COLO668 (cell line): ENCODE measurements around the gene FAP.

Experiments used
- DNase-seq: peaks from one replicate; lab custom pipeline; 2025; ENCODE audit not compliant: unreplicated experiment; lab: John Stamatoyannopoulos, UW

Gene FAP

DNA sequence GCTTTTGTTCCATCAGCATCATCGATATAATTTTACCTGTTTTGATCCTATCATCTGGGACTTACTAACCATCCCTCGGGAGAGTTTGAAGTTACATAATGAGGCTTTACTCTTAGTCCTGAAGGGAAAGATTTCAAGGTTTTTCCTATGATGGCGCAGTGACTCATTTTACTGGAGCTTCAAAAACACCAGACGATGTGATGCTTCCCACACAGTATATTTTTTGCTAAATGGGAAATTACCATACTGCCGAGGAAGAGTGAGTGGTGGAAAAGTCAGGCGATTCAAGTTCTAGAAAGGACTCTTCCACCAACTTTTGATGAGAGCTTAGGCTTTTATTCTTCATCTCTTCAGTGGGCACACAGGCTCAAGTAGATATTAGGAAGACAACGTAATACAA, 46.6 kb downstream of the FAP start:
- DNase-seq, result no peak

DNA sequence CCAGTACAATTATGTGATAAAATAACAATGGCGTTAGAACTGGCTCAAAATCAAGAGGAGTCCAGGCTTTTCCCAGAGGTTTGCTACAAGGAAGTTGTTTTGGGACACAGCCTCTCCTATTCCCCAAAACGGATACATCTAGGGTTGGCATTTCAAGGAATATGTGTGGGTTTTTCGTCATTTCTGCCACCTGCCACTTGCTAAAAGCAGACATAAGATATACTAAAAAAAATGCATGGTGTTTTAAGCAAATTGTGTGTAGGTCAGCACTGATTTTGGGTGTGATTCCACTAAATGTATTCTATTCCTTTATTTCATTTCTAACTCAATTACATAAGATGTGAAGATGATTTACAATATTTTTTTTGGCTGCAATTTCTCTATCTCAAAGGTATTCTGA, 54.8 kb downstream of the FAP start:
- DNase-seq, result no peak

DNA sequence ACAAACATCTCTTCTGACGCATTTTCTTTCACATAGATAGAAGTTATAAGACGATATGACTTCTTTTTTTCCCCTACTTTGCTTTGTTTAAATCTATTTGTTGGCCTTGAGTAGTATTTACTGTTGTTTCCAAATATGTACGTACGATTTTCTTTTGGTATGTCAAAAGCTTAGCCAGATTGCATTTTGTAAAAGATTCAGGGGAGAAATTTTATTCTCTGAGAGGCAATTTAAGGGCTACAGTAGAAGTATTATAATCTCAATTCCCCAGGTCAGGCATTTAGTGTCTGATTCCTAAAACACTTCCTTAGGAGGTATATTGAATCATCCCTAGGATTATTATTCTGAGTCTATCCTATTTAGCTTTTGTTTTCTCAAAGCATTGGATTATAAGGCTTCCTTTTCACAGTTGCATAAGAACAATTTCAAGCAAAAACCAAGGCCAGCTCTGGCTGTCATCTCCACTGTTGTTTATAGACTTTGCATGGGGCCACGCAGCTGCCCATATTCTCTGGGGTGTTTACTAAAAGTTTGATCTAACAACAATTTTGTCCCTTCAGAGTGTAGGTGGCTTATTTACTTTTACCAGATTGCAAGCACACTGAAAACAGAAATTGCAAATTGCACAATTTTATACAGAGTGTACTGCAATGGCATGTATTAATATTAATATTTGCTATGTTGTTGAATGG, 57.6 kb downstream of the FAP start:
- DNase-seq, result no peak

DNA sequence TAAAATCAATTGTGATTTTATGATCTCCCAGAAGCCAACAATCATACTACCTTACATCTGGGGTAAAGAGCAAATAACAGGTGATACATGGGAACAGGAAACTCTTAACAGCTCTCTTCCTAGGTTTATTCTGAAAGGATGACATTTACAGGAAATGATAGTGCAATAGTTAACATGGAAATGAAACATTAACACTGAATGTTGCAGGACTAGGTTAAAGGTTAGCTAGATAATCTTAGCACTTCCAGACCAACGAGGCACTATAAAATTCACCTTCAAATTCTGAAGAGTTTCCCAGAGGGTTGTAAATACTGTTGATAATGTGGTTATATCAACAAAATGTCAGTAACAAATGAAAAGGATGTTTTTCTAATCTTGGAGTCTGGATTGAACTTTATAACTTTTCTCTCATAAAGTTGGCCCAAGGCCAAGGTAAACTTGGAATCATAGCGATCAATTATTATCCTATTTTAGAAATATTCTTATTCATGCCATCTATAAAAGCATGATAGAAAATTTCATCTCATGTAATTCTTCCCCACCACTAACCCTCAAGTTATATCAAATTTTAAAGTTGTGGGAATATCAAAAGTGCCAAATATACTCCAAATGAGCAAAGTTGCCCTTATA, 58.3 kb downstream of the FAP start:
- DNase-seq, result no peak

DNA sequence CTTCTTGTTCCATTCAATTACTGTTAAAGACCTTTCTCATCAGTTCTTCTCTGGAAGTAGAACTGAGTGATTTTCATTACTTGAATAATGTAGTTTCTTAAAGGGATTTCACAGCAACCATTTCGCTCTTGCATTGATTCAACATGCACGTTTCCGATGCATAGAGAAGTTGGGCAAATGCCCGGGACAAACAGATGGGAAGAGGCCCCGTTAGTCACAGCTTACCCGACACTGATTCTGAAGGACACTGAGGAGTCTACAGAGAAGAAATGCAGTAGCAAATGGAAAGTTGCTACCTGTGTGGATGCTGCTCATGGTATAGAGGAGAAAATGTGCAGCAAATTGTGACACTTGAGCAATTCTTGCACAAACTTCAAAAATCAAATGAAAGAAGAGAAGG, 58.9 kb downstream of the FAP start:
- no peak for DNase-seq

DNA sequence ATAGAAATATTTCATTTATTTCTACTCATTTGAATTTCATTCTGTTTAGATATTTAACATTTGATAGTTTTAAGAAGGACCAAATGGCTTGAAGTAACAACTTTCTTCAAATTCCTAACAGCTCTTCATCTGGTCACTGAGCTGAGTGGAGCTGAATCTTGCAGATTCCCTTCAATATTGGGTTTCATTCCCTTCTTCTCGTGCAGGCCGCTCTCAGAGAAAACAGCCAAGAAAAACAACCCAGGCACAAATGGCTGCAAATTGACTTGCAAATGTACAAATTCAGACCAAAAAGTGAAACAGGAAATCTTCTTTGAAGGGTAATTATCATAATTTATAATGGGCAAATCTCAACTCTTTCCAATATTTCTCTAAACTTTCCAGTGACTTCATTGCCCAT, 60.9 kb downstream of the FAP start:
- no peak for DNase-seq

DNA sequence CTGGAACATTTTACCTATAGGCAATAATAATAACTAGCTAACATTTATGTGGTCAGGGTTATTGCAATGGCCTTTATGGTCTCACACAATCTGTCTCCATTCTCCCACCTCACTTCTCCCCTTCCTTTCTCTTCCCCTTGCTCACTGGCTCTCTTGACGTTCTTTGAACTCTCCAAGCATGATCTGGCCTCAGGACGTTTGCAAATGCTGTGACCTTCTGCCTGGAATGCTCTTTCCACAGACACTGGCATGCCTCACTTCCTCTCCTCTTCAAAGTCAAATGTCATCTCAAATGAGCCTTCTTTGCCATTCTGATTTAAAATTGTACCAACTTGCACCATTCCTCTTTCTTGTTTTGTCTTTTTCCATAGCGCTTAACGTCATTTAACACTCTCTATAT, 65.9 kb downstream of the FAP start:
- no peak for DNase-seq

DNA sequence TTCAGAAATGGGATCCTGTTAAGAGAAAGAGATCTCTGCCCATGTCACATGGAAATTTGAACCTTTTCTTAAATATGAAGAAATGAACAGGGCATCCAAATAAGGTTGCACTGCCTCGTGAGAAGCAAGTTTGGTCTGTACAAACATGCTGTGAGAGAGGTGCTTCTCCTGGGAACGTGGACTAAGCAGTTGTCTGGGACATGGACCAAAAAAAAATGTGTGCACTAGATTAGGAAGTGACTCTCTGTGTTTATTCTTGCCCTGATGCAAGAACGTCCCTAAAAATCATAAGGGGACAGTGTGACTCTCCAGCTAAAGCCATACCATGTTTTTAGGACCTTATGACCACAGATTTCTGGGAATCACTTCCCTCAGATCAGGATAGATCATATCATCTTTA, 67.5 kb downstream of the FAP start:
- DNase-seq, result no peak

DNA sequence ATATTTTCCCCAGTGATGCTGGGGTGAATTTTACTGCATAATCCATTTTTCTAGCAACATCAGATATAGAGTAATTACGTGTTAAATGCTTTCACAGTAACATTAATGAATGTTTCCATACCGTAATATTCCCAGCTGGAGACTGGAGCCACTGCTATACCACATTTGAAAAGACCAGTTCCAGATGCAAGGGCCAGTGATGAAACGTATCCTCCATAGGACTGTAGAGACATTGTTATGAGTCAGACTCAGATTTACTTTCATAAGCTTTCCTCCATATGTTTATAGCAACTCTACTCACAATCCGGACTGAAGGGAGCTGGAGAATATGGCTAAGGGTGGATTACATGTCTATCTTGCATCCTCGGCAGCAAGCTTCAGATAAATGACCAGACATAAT, 68.5 kb downstream of the FAP start:
- no peak for DNase-seq

DNA sequence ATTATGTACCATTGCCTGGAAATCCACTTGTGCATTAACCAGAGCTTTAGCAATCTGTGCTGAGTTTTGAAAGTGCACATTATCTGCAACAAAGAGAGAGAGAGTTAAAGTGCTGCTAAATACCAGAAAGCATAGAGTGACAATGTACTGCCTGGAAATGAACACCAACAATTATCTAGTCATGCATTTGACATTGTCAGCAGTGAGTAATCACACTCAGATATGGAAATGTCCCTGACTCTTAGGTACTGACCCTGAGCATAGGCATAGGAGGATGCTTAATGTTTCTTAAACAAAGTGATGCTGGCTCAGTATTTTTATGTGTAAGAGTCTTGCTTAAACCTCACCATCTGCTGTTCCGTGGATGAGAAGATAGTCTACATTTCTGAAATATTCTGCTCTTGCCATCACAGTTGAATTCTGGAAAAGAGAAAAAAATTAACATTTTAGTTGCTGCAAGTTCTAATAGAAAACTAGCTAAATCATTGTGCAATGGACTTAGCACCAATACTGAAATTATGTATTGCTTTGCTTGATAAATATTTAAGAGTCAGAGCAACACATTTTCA, 70.4 kb downstream of the FAP start:
- no peak for DNase-seq

DNA sequence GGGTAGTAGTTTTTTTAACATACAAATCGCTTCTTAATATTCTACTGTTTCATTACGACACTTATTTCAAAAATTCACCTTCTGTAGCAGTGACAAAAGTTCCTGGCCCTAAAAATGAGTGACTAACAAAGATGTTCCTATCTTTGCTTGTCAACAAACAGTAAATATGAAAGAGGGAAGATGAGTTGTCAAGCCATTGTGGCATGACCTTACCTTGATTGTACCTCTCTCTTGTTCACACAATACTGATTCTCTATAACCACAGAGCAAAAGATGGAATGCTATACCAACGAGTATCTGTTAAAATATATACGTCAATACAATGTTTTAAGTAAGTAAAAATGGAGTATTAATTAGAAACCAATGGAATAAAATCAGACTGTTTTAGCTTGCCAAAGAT, 76.5 kb downstream of the FAP start:
- no peak for DNase-seq

DNA sequence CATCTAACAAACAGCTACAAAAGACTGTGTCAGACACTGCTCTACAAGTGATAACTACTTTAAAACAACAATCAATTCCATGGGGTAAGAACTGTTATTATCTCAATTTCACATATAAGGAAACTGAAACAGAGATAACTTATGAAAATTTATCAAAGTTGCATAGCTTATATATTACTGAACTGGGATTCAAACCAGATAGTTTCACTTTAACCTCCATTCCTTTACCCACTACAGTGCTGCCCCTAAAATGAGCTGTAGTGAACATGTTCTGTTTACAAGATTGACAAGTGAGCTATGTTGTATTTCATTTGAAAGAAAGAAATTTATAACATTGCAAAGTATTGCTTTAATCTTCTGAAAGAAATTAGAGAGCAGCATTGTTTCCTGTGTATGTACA, 77.1 kb downstream of the FAP start:
- DNase-seq, result no peak

DNA sequence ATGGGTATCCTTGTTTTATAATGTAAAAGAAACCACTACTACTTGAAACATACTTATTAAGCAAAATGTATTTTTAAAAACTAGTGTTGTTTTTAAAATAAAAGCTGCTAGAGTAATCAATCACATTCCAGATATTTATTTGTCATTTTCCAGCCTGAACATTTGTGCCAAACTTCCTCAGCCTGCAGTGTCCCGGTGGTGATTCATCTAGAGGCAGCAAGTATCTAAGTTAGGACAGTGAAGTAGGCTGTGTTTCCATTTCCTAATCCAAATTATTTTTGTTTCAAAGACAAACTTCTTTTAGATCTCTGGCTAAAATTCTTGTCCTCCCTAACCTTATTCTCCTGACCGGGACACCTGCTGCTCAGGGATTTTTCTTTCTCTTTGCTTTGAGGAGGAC, 78.4 kb downstream of the FAP start:
- DNase-seq, result no peak

DNA sequence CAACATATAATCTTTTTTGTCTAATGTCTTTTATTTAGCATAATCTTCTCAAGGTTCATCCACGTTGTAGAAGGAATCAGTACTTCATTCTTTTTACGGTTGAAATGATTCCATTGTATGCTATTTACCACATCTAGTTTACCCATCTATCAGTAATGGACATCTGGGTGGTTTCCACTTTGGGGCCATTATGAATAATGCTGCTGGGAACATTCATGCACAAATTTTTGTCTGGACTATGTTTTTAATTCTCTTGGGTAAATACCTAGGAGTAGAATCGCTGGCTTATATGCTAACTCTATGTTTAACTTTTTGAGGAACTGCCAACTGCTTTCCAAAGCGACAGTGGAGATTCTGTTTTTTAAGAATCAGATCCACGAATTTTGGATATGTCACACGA, 83.8 kb downstream of the FAP start:
- DNase-seq, result no peak

DNA sequence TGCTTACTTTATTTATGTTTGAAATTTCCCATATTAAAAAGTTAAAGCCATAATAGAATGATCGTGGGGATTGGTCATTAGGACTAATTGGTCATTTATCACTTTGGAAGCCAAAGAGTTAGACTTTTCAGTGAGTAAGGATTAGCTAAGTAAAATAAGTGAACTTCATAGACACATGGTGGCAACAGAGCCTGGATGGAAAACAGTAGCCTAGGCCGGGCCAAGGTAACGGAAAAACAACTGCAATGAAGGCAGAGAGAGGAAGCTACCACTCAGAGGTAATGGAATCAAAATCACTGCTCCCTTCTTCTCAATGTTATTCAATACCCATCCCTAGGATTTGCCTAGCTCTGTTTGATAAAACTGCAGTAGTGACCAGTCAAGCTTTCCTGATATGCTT, 87.1 kb downstream of the FAP start:
- DNase-seq, result no peak

DNA sequence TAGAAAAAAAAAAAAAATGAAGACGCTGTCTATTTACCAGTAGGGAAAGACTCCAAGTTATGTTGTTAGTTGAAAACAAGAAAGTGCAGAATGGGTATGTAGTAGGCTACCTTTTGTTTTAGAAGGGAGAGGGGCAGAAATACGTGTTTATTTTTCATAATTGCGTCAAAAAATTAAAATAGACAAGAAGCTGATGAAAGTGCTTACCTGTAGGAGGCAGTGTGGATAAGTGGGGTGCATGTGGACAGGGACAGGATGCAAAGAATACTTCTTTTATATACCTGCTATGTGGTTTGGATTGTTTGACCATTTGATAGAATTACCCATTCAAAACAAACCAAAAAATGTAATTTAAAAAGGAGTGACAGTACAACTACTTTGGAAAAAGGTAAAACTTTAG, 88.2 kb downstream of the FAP start:
- DNase-seq, result no peak

DNA sequence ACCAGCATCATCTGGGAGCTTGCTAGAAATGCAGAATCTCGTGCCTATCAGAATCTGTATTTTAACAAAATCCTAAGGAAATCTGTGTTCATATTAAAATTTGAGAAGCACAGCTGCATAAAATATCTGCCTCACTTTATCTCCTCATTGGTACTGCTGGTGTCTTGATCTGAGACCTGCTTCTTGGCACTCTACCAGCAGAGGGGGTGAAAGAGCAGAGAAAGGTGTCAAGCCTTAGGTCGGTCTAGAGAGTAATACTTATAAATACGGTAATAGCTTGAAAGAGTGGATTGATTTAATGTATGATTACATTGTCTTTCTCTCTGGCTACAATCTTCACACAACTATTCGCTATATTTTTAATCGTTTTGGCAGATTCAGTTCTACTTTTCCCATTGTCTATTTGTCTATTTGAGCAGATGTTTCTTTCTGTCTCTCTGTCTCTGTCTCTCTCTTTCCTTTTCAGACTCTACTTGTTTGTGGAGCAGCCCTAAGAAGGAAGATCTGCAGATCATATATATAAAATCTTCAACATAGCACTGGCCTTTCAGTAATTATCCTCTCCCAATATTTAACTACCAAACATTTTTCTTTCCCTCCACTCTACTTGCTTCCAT, 89.5 kb downstream of the FAP start:
- peak; percentile 68 for DNase-seq

DNA sequence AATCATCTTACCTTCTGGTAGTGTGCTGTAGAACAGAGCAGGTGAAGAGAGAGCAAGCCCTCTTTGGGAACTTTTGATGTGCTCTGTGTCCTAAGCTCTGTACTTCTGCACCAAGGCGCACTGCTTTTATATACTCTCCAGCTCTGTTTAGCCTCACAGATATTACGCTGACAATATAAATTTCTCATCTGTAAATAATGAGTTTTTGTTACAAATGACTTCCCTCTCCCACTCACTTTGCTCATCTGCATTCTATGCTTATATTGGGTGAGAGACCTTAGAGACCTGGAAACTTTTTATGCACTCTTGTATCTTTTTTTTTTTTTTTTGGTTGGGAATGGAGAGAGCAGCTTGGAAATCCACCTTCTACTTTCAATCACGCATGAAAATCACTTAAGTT, 91.1 kb downstream of the FAP start, which contains the start of gene GCG:
TSS of gene GCG (minus strand) at position 101 of the 400 bp plus-strand sequence. CDS start 3,069 bp downstream, outside the sequence.
- no peak for DNase-seq

DNA sequence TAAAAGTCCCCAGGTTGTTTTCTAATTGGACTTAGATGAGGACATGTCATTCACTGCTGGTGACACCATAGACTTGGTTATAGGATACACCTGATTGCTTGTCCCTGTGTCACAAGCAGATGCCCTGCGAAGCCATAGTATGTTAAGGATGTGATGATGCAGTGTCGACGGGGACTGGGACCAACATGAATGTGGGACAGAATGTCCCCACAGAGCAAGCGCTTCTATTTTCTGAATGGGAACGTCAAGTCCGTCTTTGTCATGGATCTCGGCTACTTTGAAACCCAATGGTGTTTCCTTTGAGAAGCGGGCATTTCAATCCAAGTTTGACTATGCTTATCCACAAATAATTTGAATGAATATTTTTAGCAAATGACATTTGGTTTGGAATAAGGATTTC, 93.3 kb downstream of the FAP start:
- no peak for DNase-seq

DNA sequence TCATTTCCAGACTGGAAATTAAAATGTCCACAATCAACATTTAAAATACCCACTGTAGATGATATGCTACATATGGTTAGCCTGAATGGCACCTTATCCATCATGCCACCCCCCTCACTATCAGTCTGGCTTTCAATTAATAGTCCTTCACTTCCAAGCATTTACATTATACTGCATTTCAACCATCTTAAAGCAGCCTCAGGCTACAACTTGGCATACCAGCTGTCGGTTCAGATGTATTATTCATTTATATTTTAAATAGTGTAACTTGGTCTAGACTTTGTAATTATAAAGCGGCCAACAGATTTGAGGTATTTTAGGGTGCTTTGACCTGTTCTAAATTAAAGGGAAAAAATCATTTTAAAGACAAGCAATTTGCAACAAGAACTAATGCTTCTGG, 93.8 kb downstream of the FAP start:
- no peak for DNase-seq

DNA sequence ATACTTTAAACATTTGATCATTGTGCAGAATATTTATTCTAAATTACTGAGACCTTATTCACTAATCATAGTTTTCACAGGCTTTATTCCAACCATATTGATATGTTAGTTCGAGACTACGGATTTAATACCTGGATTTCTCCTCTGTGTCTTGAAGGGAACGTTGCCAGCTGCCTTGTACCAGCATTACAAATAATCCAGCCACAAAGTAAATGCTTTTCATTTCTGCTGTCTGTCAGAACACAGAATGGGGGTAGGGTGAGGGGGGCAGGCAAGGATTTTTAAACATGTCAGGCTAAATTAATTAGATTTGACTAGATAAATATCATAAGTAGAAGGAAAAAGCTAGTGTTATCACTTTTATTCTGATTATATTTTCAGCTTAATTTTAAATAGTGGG, 94.3 kb downstream of the FAP start:
- DNase-seq, result no peak

DNA sequence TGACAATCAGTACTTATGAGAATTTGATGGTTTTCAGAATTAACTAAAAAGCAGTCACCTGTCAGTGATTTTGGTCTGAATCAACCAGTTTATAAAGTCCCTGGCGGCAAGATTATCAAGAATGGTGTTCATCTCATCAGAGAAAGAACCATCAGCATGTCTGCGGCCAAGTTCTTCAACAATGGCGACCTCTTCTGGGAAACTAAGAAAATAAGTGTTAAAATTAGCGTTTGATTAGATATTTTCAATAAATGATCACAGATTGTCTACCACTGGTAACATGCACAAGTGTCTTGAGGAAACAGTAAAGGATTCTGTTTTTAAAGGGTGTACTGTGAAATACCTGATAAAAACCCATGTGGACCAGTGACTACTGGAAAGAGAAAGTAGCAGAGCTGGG, 99.3 kb downstream of the FAP start:
- no peak for DNase-seq
